ENCODE results near the gene RPS23.

Gene RPS23

DNA sequence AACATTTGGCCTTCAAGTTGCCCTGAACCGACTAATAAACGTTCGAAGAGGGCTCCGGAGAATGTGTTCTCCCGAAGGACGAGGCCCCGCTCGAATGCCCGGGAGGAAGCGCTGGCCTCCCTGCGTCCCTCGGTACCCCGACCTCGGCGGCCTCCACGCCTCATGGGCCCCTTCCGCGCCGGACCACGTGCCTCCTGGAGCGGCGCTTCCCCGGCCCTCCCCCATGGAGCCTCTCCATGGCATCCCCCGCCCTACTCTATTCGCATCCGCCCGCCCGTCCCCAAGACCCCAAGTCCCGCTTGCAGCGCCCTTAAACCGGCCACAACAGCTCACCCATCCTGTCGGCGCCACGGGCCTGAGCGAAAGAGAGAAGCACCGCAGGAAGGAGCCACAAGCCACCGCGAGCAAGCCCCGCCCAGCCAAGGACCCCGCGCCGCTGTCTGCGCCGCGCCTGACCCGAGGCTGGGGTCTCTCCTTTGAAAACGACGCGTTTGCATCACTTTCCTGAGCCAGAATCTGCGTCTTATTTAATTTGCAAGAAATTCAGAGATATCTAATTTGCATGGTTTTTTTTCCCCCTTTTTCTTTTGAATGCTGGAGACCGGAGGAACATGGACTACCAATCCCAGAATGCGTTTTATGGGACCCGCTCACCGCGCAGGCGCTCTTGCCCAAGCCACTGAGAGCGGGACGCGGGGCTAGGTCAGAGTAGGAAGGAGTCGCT, at the start of gene RPS23:
Gene RPS23 (minus strand): TSS at position 368 of the 724 bp plus-strand sequence. CDS start 31 bp downstream, at position 337.
- peak; percentile 94 to 95 for DNase-seq
- peak; percentile 95 for TF ChIP-seq POLR2A (IDR thresholded peaks at IDR 0.05; ENCODE audit: low read length)
- TF ChIP-seq GATA1 (IDR thresholded peaks at IDR 0.05; ENCODE audit: low read depth, low read length) = no peak

- no peak for DNase-seq
- TF ChIP-seq GATA1 (IDR thresholded peaks at IDR 0.05; ENCODE audit: low read depth, low read length) = no peak
- TF ChIP-seq POLR2A (IDR thresholded peaks at IDR 0.05; ENCODE audit: low read length) = no peak
Measured at GRCh38 chr5:82327941-82328340, 49.8 kb upstream of the RPS23 start.

GRCh38 chr5:82325996-82326395, 47.8 kb upstream of the RPS23 start:
- no peak for TF ChIP-seq GATA1 (IDR thresholded peaks at IDR 0.05; ENCODE audit: low read depth, low read length)
- TF ChIP-seq POLR2A (IDR thresholded peaks at IDR 0.05; ENCODE audit: low read length) = no peak
- DNase-seq = no peak

- TF ChIP-seq POLR2A (IDR thresholded peaks at IDR 0.05; ENCODE audit: low read length) = no peak
- no peak for TF ChIP-seq GATA1 (IDR thresholded peaks at IDR 0.05; ENCODE audit: low read depth, low read length)
Measured at GRCh38 chr5:82325155-82325554, 47.0 kb upstream of the RPS23 start.

GRCh38 chr5:82320966-82321365, 42.8 kb upstream of the RPS23 start:
- TF ChIP-seq POLR2A (IDR thresholded peaks at IDR 0.05; ENCODE audit: low read length) (no peak), GATA1 (IDR thresholded peaks at IDR 0.05; ENCODE audit: low read depth, low read length) (no peak)

More at GRCh38 chr5:82325155-82325554, 47.0 kb upstream of the RPS23 start:
- DNase-seq = no peak

DNA sequence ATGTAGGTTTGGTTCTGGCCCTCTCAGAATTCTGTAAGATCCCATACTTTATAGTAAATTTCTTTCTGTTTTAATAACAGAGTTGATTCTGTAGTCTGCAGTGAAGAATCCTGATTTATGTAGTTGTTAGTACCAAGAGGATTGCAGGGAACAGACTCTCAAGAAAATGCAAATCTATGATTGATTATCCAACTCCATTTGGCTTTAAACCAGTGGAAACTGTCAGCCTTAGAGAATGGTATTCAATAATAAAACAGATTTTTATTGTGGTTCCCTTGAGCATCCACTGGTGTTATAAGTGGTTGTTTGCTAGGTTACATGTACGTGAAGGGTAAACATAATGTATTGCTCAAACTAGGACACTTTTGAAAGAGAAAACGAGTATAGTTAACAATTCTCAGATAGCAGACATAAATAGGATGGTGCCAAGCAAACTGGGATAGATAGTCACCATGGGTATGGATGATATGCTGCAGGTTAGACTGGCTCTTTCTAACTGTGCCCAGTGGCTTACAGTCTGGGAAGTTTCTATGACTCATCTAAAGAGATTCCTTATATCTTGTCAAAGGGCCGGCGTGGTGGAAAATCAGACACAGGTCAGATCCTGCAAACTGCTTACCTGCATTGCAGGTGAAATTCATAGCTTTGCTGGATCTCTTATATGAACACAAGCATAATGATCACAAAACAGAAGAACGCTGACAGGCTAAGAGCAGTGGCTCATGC, 41.7 kb upstream of the RPS23 start:
- TF ChIP-seq GATA1 (IDR thresholded peaks at IDR 0.05; ENCODE audit: low read depth, low read length) (no peak), POLR2A (IDR thresholded peaks at IDR 0.05; ENCODE audit: low read length) (no peak)
- DNase-seq = no peak

More at GRCh38 chr5:82320966-82321365, 42.8 kb upstream of the RPS23 start:
- no peak for DNase-seq

- no peak for DNase-seq
- TF ChIP-seq POLR2A (IDR thresholded peaks at IDR 0.05; ENCODE audit: low read length) = no peak
- TF ChIP-seq GATA1 (IDR thresholded peaks at IDR 0.05; ENCODE audit: low read depth, low read length) = no peak
Measured at GRCh38 chr5:82319192-82319591, 41.0 kb upstream of the RPS23 start.

DNA sequence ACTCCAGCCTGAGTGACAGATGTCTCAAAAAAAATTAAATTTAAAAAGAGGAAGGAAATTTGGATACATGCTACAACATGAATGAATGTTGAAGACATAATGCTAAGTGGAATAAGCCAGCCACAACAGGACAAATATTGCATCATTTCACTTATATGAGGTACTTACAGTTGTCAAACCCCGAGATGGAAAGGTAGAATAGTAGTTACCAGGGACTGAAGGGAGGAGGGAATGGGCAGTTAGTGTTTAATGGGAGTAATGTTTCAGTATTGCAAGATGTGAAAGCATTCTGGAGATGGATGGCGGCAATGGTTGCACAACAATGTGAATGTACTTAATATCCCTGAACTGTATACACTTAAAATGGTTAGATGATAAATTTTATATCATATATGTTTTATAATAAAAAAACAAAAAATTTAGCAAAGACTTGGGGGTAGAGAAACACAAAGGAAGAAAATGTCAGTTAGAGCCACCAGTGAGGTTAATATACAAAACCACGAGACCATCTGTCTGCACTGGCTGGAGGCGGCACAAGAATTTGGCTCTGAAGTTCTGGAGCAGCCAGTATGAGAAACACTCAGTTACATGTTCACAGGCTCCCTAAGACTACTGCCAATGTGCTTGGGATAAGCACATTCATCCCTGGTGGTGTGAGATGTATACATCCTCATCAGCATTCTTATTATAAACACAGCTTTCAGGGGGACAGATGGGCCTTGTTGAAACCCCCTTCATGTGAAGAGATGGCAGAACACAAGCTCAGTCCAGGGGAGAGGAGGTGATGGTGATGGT, 37.0 kb upstream of the RPS23 start:
- TF ChIP-seq GATA1 (IDR thresholded peaks at IDR 0.05; ENCODE audit: low read depth, low read length) (no peak), POLR2A (IDR thresholded peaks at IDR 0.05; ENCODE audit: low read length) (no peak)
- no peak for DNase-seq

- peak in 1 of 2 experiments; percentile 11 for DNase-seq
- TF ChIP-seq POLR2A (IDR thresholded peaks at IDR 0.05; ENCODE audit: low read length) (no peak), GATA1 (IDR thresholded peaks at IDR 0.05; ENCODE audit: low read depth, low read length) (no peak)
Measured at GRCh38 chr5:82313016-82313415, 34.9 kb upstream of the RPS23 start.

- TF ChIP-seq POLR2A (IDR thresholded peaks at IDR 0.05; ENCODE audit: low read length) (no peak), GATA1 (IDR thresholded peaks at IDR 0.05; ENCODE audit: low read depth, low read length) (no peak)
- peak; percentile 68 to 79 for DNase-seq
Measured at GRCh38 chr5:82312373-82312856, 34.3 kb upstream of the RPS23 start.

DNA sequence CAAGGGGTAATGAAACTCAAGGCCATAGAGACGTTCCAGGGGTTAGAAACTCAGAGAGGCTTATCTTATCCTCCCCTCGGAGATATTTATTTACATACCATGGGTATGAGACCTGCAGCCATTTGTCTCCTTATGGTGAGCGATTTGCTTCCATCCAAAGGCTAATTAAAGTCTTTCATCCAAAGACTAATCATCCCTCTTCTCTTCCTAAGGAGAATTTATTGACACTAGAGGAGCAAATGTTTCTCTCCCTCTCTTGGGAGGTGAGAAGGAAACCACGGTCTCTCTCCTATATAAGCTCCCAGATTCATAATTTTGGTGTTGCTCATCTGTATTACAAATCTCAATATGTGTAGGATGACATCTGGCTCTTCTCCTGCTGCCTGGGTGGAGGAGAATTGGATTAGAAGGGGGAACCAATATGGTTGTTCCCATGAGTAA, 31.0 kb upstream of the RPS23 start:
- DNase-seq = no peak
- TF ChIP-seq POLR2A (IDR thresholded peaks at IDR 0.05; ENCODE audit: low read length) (no peak), GATA1 (IDR thresholded peaks at IDR 0.05; ENCODE audit: low read depth, low read length) (no peak)

- TF ChIP-seq POLR2A (IDR thresholded peaks at IDR 0.05; ENCODE audit: low read length) (no peak), GATA1 (IDR thresholded peaks at IDR 0.05; ENCODE audit: low read depth, low read length) (no peak)
- no peak for DNase-seq
Measured at GRCh38 chr5:82308416-82308815, 30.3 kb upstream of the RPS23 start.

GRCh38 chr5:82307451-82307850, 29.3 kb upstream of the RPS23 start:
- DNase-seq = no peak
- no peak for TF ChIP-seq GATA1 (IDR thresholded peaks at IDR 0.05; ENCODE audit: low read depth, low read length)
- no peak for TF ChIP-seq POLR2A (IDR thresholded peaks at IDR 0.05; ENCODE audit: low read length)

DNA sequence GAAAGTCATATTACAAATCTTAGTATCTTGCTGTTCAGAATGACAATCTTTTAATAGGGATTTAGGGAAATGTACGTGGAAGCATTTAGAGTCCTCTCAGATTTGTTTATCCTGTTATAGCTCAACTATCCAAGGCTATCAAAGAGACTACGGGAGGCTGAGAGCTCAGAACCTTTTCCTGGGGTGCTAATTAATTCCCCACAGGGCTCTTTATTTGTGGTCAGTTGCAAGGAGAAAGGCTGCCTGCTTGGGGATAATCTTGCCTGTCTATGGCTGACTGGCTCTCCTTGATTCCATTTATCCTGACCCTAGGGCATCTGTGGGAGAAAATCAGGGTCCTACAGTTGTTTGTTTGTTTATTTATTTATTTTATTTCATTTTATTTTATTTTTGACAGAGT, 28.0 kb upstream of the RPS23 start:
- TF ChIP-seq GATA1 (IDR thresholded peaks at IDR 0.05; ENCODE audit: low read depth, low read length) (no peak), POLR2A (IDR thresholded peaks at IDR 0.05; ENCODE audit: low read length) (no peak)
- DNase-seq = no peak
